Neural cell (in vitro differentiated cells): Measurements from ENCODE around the gene ANKRD44. TPM values are rescaled to one million over a fixed set of nuclear protein-coding genes. Genes with fewer than 3 reads are reported as not detected.

Experiments used
- H2AFZ ChIP-seq: fragments of 200-600, 300-800 bp; sonication (generic), shearing (Covaris generic); 2 replicates; pipeline ENCODE4 v1.6.0; 2014; ENCODE audit warnings: low read depth, mild to moderate bottlenecking, antibody characterized with exemption, low read length, moderate library complexity
- H3F3A ChIP-seq: fragments of 200-600 bp; shearing (Covaris generic); 2 replicates; pipeline ENCODE4 v1.6.1; 2016; ENCODE audit warnings: mild to moderate bottlenecking, moderate library complexity, mixed read lengths, antibody characterized with exemption, low read length; ENCODE audit not compliant: insufficient read depth, poor library complexity, severe bottlenecking
- H3K27ac ChIP-seq: fragments of 200-600, 300-800 bp; sonication (generic), shearing (Covaris generic); 2 replicates; pipeline ENCODE4 v1.5.1; 2014; ENCODE audit warnings: mild to moderate bottlenecking, low read length, moderate library complexity
- H3K27me3 ChIP-seq: fragments of 300-800, 200-600 bp; sonication (generic), shearing (Covaris generic); 2 replicates; pipeline ENCODE4 v1.6.0; 2014; ENCODE audit warnings: mild to moderate bottlenecking, low read depth, low read length, moderate library complexity; ENCODE audit not compliant: insufficient read depth
- H3K36me3 ChIP-seq: fragments of 300-800, 200-600 bp; sonication (generic), shearing (Covaris generic); 2 replicates; pipeline ENCODE4 v1.5.1; 2014; ENCODE audit warnings: mild to moderate bottlenecking, antibody characterized with exemption, low read length, moderate library complexity; ENCODE audit not compliant: insufficient read depth
- H3K4me2 ChIP-seq: fragments of 300-800, 200-600 bp; sonication (generic), shearing (Covaris generic); 2 replicates; pipeline ENCODE4 v1.6.0; 2014; ENCODE audit warnings: mild to moderate bottlenecking, low read length
- H3K4me3 ChIP-seq: fragments of 300-800, 200-600 bp; sonication (generic), shearing (Covaris generic); 2 replicates; pipeline ENCODE4 v1.5.1; 2014; ENCODE audit warnings: mild to moderate bottlenecking, low read length, moderate library complexity
- H3K79me2 ChIP-seq: fragments of 200-600 bp; shearing (Covaris generic); replicated peaks from 2 replicates; pipeline ENCODE4 v1.6.0; 2014; ENCODE audit warnings: mild to moderate bottlenecking, low read length, moderate library complexity; ENCODE audit not compliant: insufficient read depth
- H3K9ac ChIP-seq: fragments of 300-800, 200-600 bp; sonication (generic), shearing (Covaris generic); 2 replicates; pipeline ENCODE4 v1.6.1; 2016; ENCODE audit warnings: mild to moderate bottlenecking, low read length, mixed read lengths
- H3K9me2 ChIP-seq: fragments of 200-600 bp; shearing (Covaris generic); 2 replicates; pipeline ENCODE4 v1.6.1; 2016; ENCODE audit warnings: mild to moderate bottlenecking, low read length, mixed read lengths; ENCODE audit not compliant: insufficient read depth
- H3K9me3 ChIP-seq: fragments of 200-600, 300-800 bp; sonication (generic), shearing (Covaris generic); 2 replicates; pipeline ENCODE4 v1.6.1; 2016; ENCODE audit warnings: mild to moderate bottlenecking, mixed run types, low read length, moderate library complexity, mixed read lengths
- H4K20me1 ChIP-seq: fragments of 200-600 bp; shearing (Covaris generic); 2 replicates; pipeline ENCODE4 v1.6.1; 2016; ENCODE audit warnings: mild to moderate bottlenecking, mixed run types; ENCODE audit not compliant: insufficient read depth
- EZH2 ChIP-seq: fragments of 200-600, 300-800 bp; shearing (Covaris generic), sonication (generic); IDR thresholded peaks from 2 replicates; pipeline ENCODE4 v1.6.1; 2014; ENCODE audit warnings: antibody characterized with exemption, low read length, borderline replicate concordance, mild to moderate bottlenecking; ENCODE audit not compliant: insufficient read depth, poor library complexity, severe bottlenecking
- MXI1 ChIP-seq: fragments of 450-650 bp; conservative IDR thresholded peaks from 2 replicates; pipeline ENCODE4 v1.6.1; 2014; ENCODE audit warnings: antibody characterized with exemption, mild to moderate bottlenecking; ENCODE audit not compliant: poor library complexity, severe bottlenecking
- TAF1 ChIP-seq: IDR thresholded peaks from 2 replicates; pipeline ENCODE4 v1.6.1; 2012; ENCODE audit warnings: low read depth
- polyA plus RNA-seq: library from polyadenylated mRNA; depleted of rRNA; stranded (reverse); fragments of >200 nt; gene quantifications from 2 replicates; pipeline ENCODE4 v1.2.3, GENCODE V29; 2014
- TF ChIP-seq, protein P1 (sequence below): IDR thresholded peaks from 2 replicates; pipeline ENCODE4 v1.6.1; 2012; ENCODE audit warnings: borderline replicate concordance
- TF ChIP-seq, protein P2 (sequence below): fragments of 450-650 bp; IDR thresholded peaks from 2 replicates; pipeline ENCODE4 v1.5.1; 2014; ENCODE audit warnings: antibody characterized with exemption, mild to moderate bottlenecking, moderate library complexity; ENCODE audit not compliant: poor library complexity, severe bottlenecking

The ANKRD44 gene
- polyA plus RNA-seq, 1 donor from 2014 or later, result 94.3 TPM

DNA sequence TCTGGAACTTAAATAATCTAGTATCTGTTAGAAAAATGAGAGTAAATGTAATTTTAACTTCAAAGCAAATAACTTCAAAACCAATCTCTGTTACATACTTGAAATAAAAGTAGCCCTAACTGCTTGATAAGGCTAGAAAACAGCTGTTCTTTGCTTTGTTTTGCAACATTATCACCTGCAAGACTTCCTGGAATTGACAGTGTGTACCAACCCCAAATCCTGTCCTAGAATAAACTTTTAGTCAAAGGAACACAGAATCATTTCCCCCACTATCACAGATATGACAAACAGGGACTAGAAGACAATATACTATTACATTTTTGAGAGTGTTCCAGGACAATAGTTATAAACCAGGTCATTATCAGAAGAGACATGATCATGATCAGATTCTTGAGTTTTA is 278.8 kb downstream of the ANKRD44 start:
- no peaks in the 10 kb centered on the region for H3K36me3 ChIP-seq
- no peaks in the 10 kb centered on the region for H3F3A ChIP-seq
- no peaks in the 10 kb centered on the region for H3K9me2 ChIP-seq
- no peak overlapping the region for H3K9ac ChIP-seq
- no peaks in the 10 kb centered on the region for H3K27me3 ChIP-seq
- H2AFZ ChIP-seq, result no peak overlapping the region
- no peaks in the 10 kb centered on the region for H3K9me3 ChIP-seq
- no peaks in the 10 kb centered on the region for H3K79me2 ChIP-seq
- H3K4me3 ChIP-seq, result no peak overlapping the region
- no peak overlapping the region for H3K4me2 ChIP-seq
- no peaks in the 10 kb centered on the region for H4K20me1 ChIP-seq
- no peak for TF ChIP-seq MXI1
- no peak for TF ChIP-seq EZH2
- TF ChIP-seq, protein P1, sequence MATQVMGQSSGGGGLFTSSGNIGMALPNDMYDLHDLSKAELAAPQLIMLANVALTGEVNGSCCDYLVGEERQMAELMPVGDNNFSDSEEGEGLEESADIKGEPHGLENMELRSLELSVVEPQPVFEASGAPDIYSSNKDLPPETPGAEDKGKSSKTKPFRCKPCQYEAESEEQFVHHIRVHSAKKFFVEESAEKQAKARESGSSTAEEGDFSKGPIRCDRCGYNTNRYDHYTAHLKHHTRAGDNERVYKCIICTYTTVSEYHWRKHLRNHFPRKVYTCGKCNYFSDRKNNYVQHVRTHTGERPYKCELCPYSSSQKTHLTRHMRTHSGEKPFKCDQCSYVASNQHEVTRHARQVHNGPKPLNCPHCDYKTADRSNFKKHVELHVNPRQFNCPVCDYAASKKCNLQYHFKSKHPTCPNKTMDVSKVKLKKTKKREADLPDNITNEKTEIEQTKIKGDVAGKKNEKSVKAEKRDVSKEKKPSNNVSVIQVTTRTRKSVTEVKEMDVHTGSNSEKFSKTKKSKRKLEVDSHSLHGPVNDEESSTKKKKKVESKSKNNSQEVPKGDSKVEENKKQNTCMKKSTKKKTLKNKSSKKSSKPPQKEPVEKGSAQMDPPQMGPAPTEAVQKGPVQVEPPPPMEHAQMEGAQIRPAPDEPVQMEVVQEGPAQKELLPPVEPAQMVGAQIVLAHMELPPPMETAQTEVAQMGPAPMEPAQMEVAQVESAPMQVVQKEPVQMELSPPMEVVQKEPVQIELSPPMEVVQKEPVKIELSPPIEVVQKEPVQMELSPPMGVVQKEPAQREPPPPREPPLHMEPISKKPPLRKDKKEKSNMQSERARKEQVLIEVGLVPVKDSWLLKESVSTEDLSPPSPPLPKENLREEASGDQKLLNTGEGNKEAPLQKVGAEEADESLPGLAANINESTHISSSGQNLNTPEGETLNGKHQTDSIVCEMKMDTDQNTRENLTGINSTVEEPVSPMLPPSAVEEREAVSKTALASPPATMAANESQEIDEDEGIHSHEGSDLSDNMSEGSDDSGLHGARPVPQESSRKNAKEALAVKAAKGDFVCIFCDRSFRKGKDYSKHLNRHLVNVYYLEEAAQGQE, result no peak
- TF ChIP-seq TAF1, result no peak
- H3K27ac ChIP-seq, result no peak overlapping the region

DNA sequence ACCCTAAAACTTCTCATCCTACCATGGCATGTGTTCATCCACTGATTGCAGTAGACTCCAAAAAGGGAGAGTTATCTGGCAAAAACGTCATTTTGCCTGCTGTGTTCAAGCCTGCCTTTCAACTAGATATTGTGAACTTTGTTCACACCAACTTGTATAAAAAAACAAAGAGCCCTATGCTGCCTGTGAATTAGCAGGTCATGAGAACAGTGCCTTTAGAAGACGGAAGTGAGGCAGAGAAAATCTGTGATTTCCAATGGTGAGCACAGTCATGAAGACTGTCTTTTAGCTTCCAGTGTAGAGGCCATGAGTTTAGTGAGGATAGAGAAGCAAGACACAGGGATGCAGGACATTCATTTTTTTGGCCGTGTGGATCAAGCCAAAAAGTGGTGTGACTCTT is 280.5 kb downstream of the ANKRD44 start:
- H3K9me2 ChIP-seq, result no peaks in the 10 kb centered on the region
- H3K27me3 ChIP-seq, result no peaks in the 10 kb centered on the region
- H3K4me3 ChIP-seq, result no peak overlapping the region
- no peak overlapping the region for H3K4me2 ChIP-seq
- no peaks in the 10 kb centered on the region for H3K79me2 ChIP-seq
- H3K9me3 ChIP-seq, result no peaks in the 10 kb centered on the region
- H2AFZ ChIP-seq, result no peak overlapping the region
- H3K9ac ChIP-seq, result no peak overlapping the region
- TF ChIP-seq, protein P1, result no peak
- TF ChIP-seq MXI1 (no peak), EZH2 (no peak)
- no peaks in the 10 kb centered on the region for H3K36me3 ChIP-seq
- no peak overlapping the region for H3K27ac ChIP-seq
- no peaks in the 10 kb centered on the region for H4K20me1 ChIP-seq
- no peaks in the 10 kb centered on the region for H3F3A ChIP-seq

DNA sequence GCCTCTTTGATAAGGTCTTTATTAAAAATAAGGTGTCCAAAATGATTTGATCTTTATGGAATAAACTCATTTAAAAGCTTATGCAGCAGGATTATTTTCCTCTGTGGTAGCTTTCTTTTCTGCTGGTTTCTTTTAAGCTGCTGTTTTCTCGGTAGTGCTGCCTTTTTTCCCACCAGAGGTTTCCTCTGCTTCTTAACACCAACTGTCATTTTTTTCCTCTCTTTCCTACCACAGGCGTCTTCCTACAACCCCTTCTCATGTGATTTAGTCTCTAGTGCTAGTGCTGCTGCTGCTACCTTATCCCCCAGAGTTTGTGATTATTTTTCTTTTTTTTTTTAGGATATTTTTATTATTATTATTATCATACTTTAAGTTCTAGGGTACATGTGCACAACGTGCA is 281.9 kb downstream of the ANKRD44 start:
- Histone ChIP-seq H3K27me3 (no peaks in the 10 kb centered on the region), H3K79me2 (no peaks in the 10 kb centered on the region), H3K9me3 (no peaks in the 10 kb centered on the region), H4K20me1 (no peaks in the 10 kb centered on the region), H3K9me2 (no peaks in the 10 kb centered on the region), H3K4me3 (no peak overlapping the region), H3K27ac (no peak overlapping the region), H3K36me3 (peaks cover 4% of the 10 kb centered on the region), H3F3A (no peaks in the 10 kb centered on the region), H3K4me2 (no peak overlapping the region), H2AFZ (no peak overlapping the region), H3K9ac (no peak overlapping the region)
- TF ChIP-seq, protein P2, sequence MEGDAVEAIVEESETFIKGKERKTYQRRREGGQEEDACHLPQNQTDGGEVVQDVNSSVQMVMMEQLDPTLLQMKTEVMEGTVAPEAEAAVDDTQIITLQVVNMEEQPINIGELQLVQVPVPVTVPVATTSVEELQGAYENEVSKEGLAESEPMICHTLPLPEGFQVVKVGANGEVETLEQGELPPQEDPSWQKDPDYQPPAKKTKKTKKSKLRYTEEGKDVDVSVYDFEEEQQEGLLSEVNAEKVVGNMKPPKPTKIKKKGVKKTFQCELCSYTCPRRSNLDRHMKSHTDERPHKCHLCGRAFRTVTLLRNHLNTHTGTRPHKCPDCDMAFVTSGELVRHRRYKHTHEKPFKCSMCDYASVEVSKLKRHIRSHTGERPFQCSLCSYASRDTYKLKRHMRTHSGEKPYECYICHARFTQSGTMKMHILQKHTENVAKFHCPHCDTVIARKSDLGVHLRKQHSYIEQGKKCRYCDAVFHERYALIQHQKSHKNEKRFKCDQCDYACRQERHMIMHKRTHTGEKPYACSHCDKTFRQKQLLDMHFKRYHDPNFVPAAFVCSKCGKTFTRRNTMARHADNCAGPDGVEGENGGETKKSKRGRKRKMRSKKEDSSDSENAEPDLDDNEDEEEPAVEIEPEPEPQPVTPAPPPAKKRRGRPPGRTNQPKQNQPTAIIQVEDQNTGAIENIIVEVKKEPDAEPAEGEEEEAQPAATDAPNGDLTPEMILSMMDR, result no peak
